HEK293T (cell line): Measurements from ENCODE around the gene HOXA7.

Experiments
- ELF4 ChIP-seq: fragments of 450-650 bp; IDR thresholded peaks from 2 replicates; pipeline ENCODE4 v1.6.1; 2017; ENCODE audit warnings: antibody characterized with exemption
- FOXK2 ChIP-seq: fragments of 450-650 bp; IDR thresholded peaks from 2 replicates; pipeline ENCODE4 v1.6.1; 2016; ENCODE audit warnings: mild to moderate bottlenecking
- HDGF ChIP-seq: fragments of 450-650 bp; IDR thresholded peaks from 2 replicates; pipeline ENCODE4 v1.6.1; 2017; ENCODE audit warnings: antibody characterized with exemption, borderline replicate concordance

DNA sequence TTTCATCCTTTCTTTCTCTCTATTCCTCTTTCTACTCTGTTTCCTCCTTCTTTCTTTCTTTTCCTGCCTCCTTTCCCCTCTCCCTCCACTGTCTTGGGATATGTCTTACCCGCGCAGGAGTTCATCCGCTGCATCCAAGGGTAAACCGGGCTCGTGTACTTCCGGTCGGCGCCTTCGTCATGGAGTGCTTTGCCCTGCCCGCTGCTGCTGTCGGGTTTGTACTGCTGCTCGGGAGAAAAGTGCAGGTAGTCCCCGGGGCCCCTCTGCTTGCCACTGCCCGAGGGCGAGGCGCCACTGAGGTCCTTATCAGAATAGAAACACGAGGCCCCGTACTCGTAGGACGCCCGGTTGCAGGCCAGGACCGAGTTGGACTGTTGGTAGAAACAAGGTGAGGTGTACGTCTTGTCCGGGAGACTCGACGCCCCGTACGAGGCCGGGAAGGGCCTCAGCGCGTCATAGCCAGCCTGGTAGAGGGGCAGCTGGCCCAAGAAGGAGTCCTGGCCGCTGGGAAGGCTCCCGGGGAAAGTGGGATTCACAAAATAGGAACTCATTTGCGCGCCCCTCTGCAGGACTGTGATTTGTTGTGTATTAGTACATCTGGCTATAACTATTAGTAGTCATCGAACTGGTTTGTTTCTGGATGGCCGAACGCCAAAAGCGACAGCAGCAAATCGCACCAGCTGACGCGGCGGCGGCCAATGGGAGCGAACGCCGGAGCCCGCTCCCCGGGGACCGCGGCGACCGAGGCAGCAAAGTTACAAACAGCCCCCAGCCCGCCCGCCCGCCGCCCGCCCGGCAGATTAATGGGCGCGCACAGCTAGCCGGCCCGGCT, 9.1 kb downstream of the HOXA7 start, which contains the start of gene HOXA6:
- TF ChIP-seq ELF4 (no peak), FOXK2 (no peak), HDGF (no peak)
